CD4-positive, alpha-beta T cell treated with Interleukin-6 for 4 hours (primary cell): ENCODE measurements around the gene CDH2.

Experiments
- DNase-seq: peaks from one replicate; pipeline ENCODE4 v3.0.0-alpha.2; 2020; ENCODE audit warnings: mixed read lengths

Gene CDH2

GRCh38 chr18:28126768-28127167 lies 50.2 kb downstream of the CDH2 start:
- DNase-seq = no peak

GRCh38 chr18:28125051-28125450 lies 51.9 kb downstream of the CDH2 start:
- no peak for DNase-seq

- DNase-seq = no peak
Observed at GRCh38 chr18:28124131-28125029, 52.5 kb downstream of the CDH2 start.

GRCh38 chr18:28123401-28124030 lies 53.4 kb downstream of the CDH2 start:
- DNase-seq = no peak

GRCh38 chr18:28120828-28121515 lies 56.0 kb downstream of the CDH2 start:
- no peak for DNase-seq

- DNase-seq = no peak
Observed at GRCh38 chr18:28116461-28116860, 60.5 kb downstream of the CDH2 start.

- DNase-seq = no peak
Observed at GRCh38 chr18:28115149-28115550, 61.8 kb downstream of the CDH2 start.

GRCh38 chr18:28114472-28114871 lies 62.5 kb downstream of the CDH2 start:
- DNase-seq = no peak

GRCh38 chr18:28113271-28114029 lies 63.5 kb downstream of the CDH2 start:
- DNase-seq = no peak

GRCh38 chr18:28112056-28112470 lies 64.9 kb downstream of the CDH2 start:
- no peak for DNase-seq

GRCh38 chr18:28110924-28111323 lies 66.0 kb downstream of the CDH2 start:
- DNase-seq = no peak

GRCh38 chr18:28109781-28110560 lies 67.0 kb downstream of the CDH2 start:
- DNase-seq = no peak

- DNase-seq = no peak
Observed at GRCh38 chr18:28108814-28109213, 68.1 kb downstream of the CDH2 start.

- DNase-seq = no peak
Observed at GRCh38 chr18:28108254-28108653, 68.7 kb downstream of the CDH2 start.

- no peak for DNase-seq
Observed at GRCh38 chr18:28099237-28099636, 77.7 kb downstream of the CDH2 start.

- no peak for DNase-seq
Observed at GRCh38 chr18:28095631-28096030, 81.3 kb downstream of the CDH2 start.

GRCh38 chr18:28095041-28095440 lies 81.9 kb downstream of the CDH2 start:
- DNase-seq = no peak

GRCh38 chr18:28091197-28091596 lies 85.7 kb downstream of the CDH2 start:
- no peak for DNase-seq

- no peak for DNase-seq
Observed at GRCh38 chr18:28088477-28088876, 88.5 kb downstream of the CDH2 start.

GRCh38 chr18:28086670-28087552 lies 90.0 kb downstream of the CDH2 start:
- no peak for DNase-seq

- no peak for DNase-seq
Observed at GRCh38 chr18:28081516-28081915, 95.4 kb downstream of the CDH2 start.
